B cell (primary cell): ENCODE results near the gene MAMDC4. TPM values are rescaled to one million over a fixed set of nuclear protein-coding genes. Genes with fewer than 3 reads are reported as not detected.

ENCODE experiments used
- ATAC-seq: fragments of 200-7000 bp; cut with Tn5 transposase; one replicate; pipeline ENCODE4 v1.10.0; 2021; ENCODE audit warnings: low read depth, mild to moderate bottlenecking, moderate number of reproducible peaks, moderate library complexity
- CTCF ChIA-PET: fragments of 350-600 bp; sonication (Branson Sonifier 250); formaldehyde crosslinking; loops from one replicate; lab custom pipeline; 2021; ENCODE audit warnings: antibody characterized with exemption, inconsistent platforms; lab: Charles Lee
- POLR2A ChIA-PET: fragments of 350-600 bp; sonication (Branson Sonifier 250); formaldehyde crosslinking; loops from one replicate; lab custom pipeline; 2021; ENCODE audit warnings: antibody characterized with exemption; lab: Charles Lee
- DNase-seq: peaks from one replicate; pipeline ENCODE4 v3.0.0; 2013
- H2AFZ ChIP-seq: 2 replicates; pipeline ENCODE4 v1.6.1; 2012; ENCODE audit warnings: mild to moderate bottlenecking, low read depth, low read length; ENCODE audit not compliant: insufficient read depth, poor library complexity, severe bottlenecking
- H3K27ac ChIP-seq, 2 donors: 1 replicate in 1 of 2; 2 replicates in 1 of 2; pipeline ENCODE4 v1.5.1; 2012 to 2013; ENCODE audit warnings: low read length in 2 of 2, mild to moderate bottlenecking in 2 of 2, moderate library complexity in 1 of 2
- H3K27me3 ChIP-seq, 4 experiments: fragments of 200-600 bp in 1 of 4; sonication (generic) in 1 of 4; replicated peaks in 1 of 4; 1 replicate in 2 of 4; 2 replicates in 2 of 4; pipeline versions ENCODE4 v1.6.1 to v1.7.0; 2013 to 2016; ENCODE audit warnings: low read length in 3 of 4, mild to moderate bottlenecking in 2 of 4, mixed read lengths in 1 of 4, moderate library complexity in 1 of 4; ENCODE audit not compliant: insufficient read depth in 4 of 4, control insufficient read depth in 3 of 4; ENCODE audit errors: control extremely low read depth in 1 of 4
- H3K36me3 ChIP-seq, 2 experiments: replicated peaks in 1 of 2; 1 replicate in 1 of 2; 2 replicates in 1 of 2; pipeline versions ENCODE4 v1.6.1 to v1.7.1; 2013; ENCODE audit warnings: low read length in 1 of 2; ENCODE audit not compliant: insufficient read depth in 2 of 2, control insufficient read depth in 1 of 2; ENCODE audit errors: control extremely low read depth in 1 of 2, extremely low read depth in 1 of 2
- H3K4me1 ChIP-seq, 2 donors: fragments of 200-600 bp in 1 of 2; sonication (generic) in 1 of 2; 1 replicate in 1 of 2; 2 replicates in 1 of 2; pipeline versions ENCODE4 v1.5.1 to v1.6.1; 2013 to 2017; ENCODE audit warnings: low read length in 2 of 2; ENCODE audit not compliant: control insufficient read depth in 2 of 2, insufficient read depth in 2 of 2
- H3K4me2 ChIP-seq: replicated peaks from 2 replicates; pipeline ENCODE3; 2012; ENCODE audit warnings: mild to moderate bottlenecking, low read depth, low read length; ENCODE audit not compliant: poor library complexity, severe bottlenecking
- H3K4me3 ChIP-seq, 5 experiments: fragments of 200-600 bp in 1 of 5; sonication (generic) in 1 of 5; 1 replicate in 3 of 5; 2 replicates in 2 of 5; pipeline versions ENCODE4 v1.5.1 to v1.7.0; 2011 to 2016; ENCODE audit warnings: low read length in 4 of 5, mild to moderate bottlenecking in 4 of 5, low read depth in 2 of 5, control low read depth in 1 of 5, moderate library complexity in 1 of 5; ENCODE audit not compliant: insufficient read depth in 1 of 5; ENCODE audit errors: control extremely low read depth in 1 of 5, extremely low read depth in 1 of 5
- H3K79me2 ChIP-seq: fragments of 200-600 bp; sonication (generic); one replicate; pipeline ENCODE4 v1.6.0; 2016; ENCODE audit warnings: low read length; ENCODE audit not compliant: control insufficient read depth, insufficient read depth
- H3K9ac ChIP-seq: fragments of 200-600 bp; sonication (generic); 2 replicates; pipeline ENCODE4 v1.6.1; 2017; ENCODE audit warnings: mild to moderate bottlenecking, low read length, moderate library complexity
- H3K9me3 ChIP-seq, 3 donors: one replicate each; pipeline versions ENCODE4 v1.6.1 to v1.7.1; 2013; ENCODE audit warnings: low read length in 2 of 3; ENCODE audit not compliant: control insufficient read depth in 2 of 3, insufficient read depth in 1 of 3; ENCODE audit errors: control extremely low read depth in 1 of 3
- H4K20me1 ChIP-seq: 2 replicates; pipeline ENCODE4 v1.6.0; 2012; ENCODE audit warnings: mild to moderate bottlenecking, low read length; ENCODE audit not compliant: insufficient read depth, control insufficient read depth, poor library complexity, severe bottlenecking
- H3K27ac Mint-ChIP-seq: one replicate; pipeline ENCODE4 v1.8.0; 2021; ENCODE audit warnings: mixed read lengths
- H3K27me3 Mint-ChIP-seq: one replicate; pipeline ENCODE4 v1.8.0; 2021; ENCODE audit warnings: mixed read lengths
- H3K4me1 Mint-ChIP-seq: one replicate; pipeline ENCODE4 v1.8.0; 2021; ENCODE audit warnings: mixed read lengths
- H3K4me3 Mint-ChIP-seq: one replicate; pipeline ENCODE4 v1.8.0; 2021; ENCODE audit warnings: mixed read lengths
- H3K9me3 Mint-ChIP-seq: one replicate; pipeline ENCODE4 v1.8.0; 2022; ENCODE audit warnings: mixed read lengths; ENCODE audit not compliant: insufficient read depth
- CTCF ChIP-seq: fragments of 200-600 bp; IDR thresholded peaks from one replicate; pipeline ENCODE4 v1.8.0; 2022; ENCODE audit warnings: antibody characterized with exemption, mild to moderate bottlenecking
- EZH2 ChIP-seq: IDR thresholded peaks from 2 replicates; pipeline ENCODE4 v1.6.1; 2012; ENCODE audit warnings: borderline replicate concordance, low read depth, mild to moderate bottlenecking, moderate library complexity, low read length; ENCODE audit not compliant: insufficient read depth, poor library complexity, severe bottlenecking
- WGBS: methylation state at CpG from one replicate; pipeline ENCODE4 v1.1.5; 2013; ENCODE audit warnings: missing lambda C conversion rate; ENCODE audit not compliant: insufficient coverage; 5-methylcytosine and 5-hydroxymethylcytosine counted together
- intact Hi-C: fragments of 100-400 bp; cut with micrococcal nuclease; formaldehyde crosslinking; loops from one replicate; pipeline ENCODE4 v1.10.0; 2022
- polyA plus RNA-seq: library from polyadenylated mRNA; depleted of rRNA; stranded (reverse); fragments of >200 nt; gene quantifications from 2 replicates; pipeline ENCODE4 v1.2.3, GENCODE V29; 2012
- total RNA-seq, 2 donors: library from RNA; stranded (reverse); fragments of 120-200 nt in 1 of 2; gene quantifications; 1 replicate in 1 of 2; 2 replicates in 1 of 2; pipeline versions ENCODE4 v1.2.3 to v1.2.4, GENCODE V29; 2013 to 2022

MAMDC4 gene
- total and polyA plus RNA-seq, 2 donors (not counting 1 experiment from before 2014, with no cell fraction given) = 5.4 to 6.8 TPM

GRCh38 chr9:136821826-136822544 is 30.2 kb upstream of the MAMDC4 start:
- Histone ChIP-seq H3K79me2 (peaks cover 12% of the 10 kb centered on the region), H3K36me3 (peaks cover 2 to 17% of the 10 kb centered on the region in 2 experiments), H3K9ac (no peak overlapping the region), H3K4me2 (no peak overlapping the region), H2AFZ (no peak overlapping the region), H3K4me3 (no peak overlapping the region), H3K4me1 (peaks cover 0 to 4% of the 10 kb centered on the region in 2 donors), H4K20me1 (peaks cover 47% of the 10 kb centered on the region), H3K9me3 (no peaks in the 10 kb centered on the region), H3K27ac (no peak overlapping the region), H3K27me3 (no peaks in the 10 kb centered on the region)
- TF ChIP-seq CTCF (no peak), EZH2 (no peak)
- CTCF ChIA-PET = interaction anchor here (0.6 kb wide), 1 partner anchor 105 kb away, joined by 5 read pairs; no protein-coding TSS in a partner anchor
- WGBS = 92% methylated on average over 35 of the region's 42 CpGs
- Mint-ChIP-seq H3K4me1 (peaks cover 5% of the 10 kb centered on the region), H3K27me3 (no peaks in the 10 kb centered on the region), H3K4me3 (no peak overlapping the region), H3K27ac (no peak overlapping the region), H3K9me3 (no peaks in the 10 kb centered on the region)
- DNase-seq = no peak
- POLR2A ChIA-PET = interaction anchor here (1.1 kb wide), 1 partner anchor 10 kb away, joined by 3 read pairs; no protein-coding TSS in a partner anchor
- intact Hi-C loops = no loop called here
- ATAC-seq = no peak
